Glutamatergic neuron (in vitro differentiated cells): ENCODE data around the gene RSPO1. TPM values are rescaled to one million over a fixed set of nuclear protein-coding genes. Genes with fewer than 3 reads are reported as not detected.

Experiments
- DNase-seq: peaks from one replicate; pipeline ENCODE4 v3.0.0; 2022
- H3K27ac Mint-ChIP-seq: one replicate; pipeline ENCODE4 v1.8.0; 2020; ENCODE audit warnings: mild to moderate bottlenecking, mixed read lengths, inconsistent platforms; ENCODE audit not compliant: unreplicated experiment
- H3K27me3 Mint-ChIP-seq: one replicate; pipeline ENCODE4 v1.8.0; 2020; ENCODE audit warnings: mild to moderate bottlenecking, moderate library complexity, mixed read lengths, inconsistent platforms; ENCODE audit not compliant: unreplicated experiment
- H3K36me3 Mint-ChIP-seq: one replicate; pipeline ENCODE4 v1.8.0; 2020; ENCODE audit warnings: mild to moderate bottlenecking, mixed read lengths, inconsistent platforms; ENCODE audit not compliant: unreplicated experiment
- H3K4me1 Mint-ChIP-seq: one replicate; pipeline ENCODE4 v1.8.0; 2020; ENCODE audit warnings: mild to moderate bottlenecking, low read depth, mixed read lengths, inconsistent platforms; ENCODE audit not compliant: unreplicated experiment
- H3K4me3 Mint-ChIP-seq: one replicate; pipeline ENCODE4 v1.8.0; 2020; ENCODE audit warnings: mild to moderate bottlenecking, mixed read lengths, inconsistent platforms; ENCODE audit not compliant: unreplicated experiment
- H3K9me3 Mint-ChIP-seq: one replicate; pipeline ENCODE4 v1.8.0; 2020; ENCODE audit warnings: mild to moderate bottlenecking, moderate library complexity, mixed read lengths, inconsistent platforms; ENCODE audit not compliant: unreplicated experiment
- CTCF ChIP-seq: fragments of 200-600 bp; sonication (generic); IDR thresholded peaks from one replicate; pipeline ENCODE4 v1.5.0; 2021; ENCODE audit not compliant: partially characterized antibody, unreplicated experiment
- total RNA-seq: library from RNA; stranded (reverse); fragmentation: NEBNext Ultra II Directional; extraction: Animal tissue kit (Norgen Biotek cat#: 25700); gene quantifications from one replicate; pipeline ENCODE4 v1.2.1, GENCODE V29; 2021; ENCODE audit not compliant: unreplicated experiment

RSPO1 gene
- total RNA-seq, 1 donor from 2014 or later: not detected

- no peaks in the 10 kb centered on the region for H3K4me1 Mint-ChIP-seq
- H3K27ac Mint-ChIP-seq: no peak overlapping the region
- H3K4me3 Mint-ChIP-seq: no peak overlapping the region
- H3K9me3 Mint-ChIP-seq: peaks cover 5% of the 10 kb centered on the region
- TF ChIP-seq CTCF: no peak
- no peak for DNase-seq
- H3K27me3 Mint-ChIP-seq: peaks cover 8% of the 10 kb centered on the region
- no peaks in the 10 kb centered on the region for H3K36me3 Mint-ChIP-seq
These were observed 23.1 kb upstream of the RSPO1 start for GRCh38 chr1:37657620-37658412.

- H3K4me1 Mint-ChIP-seq: no peaks in the 10 kb centered on the region
- peaks cover 10% of the 10 kb centered on the region for H3K27me3 Mint-ChIP-seq
- DNase-seq: no peak
- TF ChIP-seq CTCF: no peak
- peaks cover 4% of the 10 kb centered on the region for H3K9me3 Mint-ChIP-seq
- H3K4me3 Mint-ChIP-seq: no peak overlapping the region
- no peaks in the 10 kb centered on the region for H3K36me3 Mint-ChIP-seq
- H3K27ac Mint-ChIP-seq: no peak overlapping the region
These were observed 22.2 kb upstream of the RSPO1 start for GRCh38 chr1:37656881-37657280.

- no peaks in the 10 kb centered on the region for H3K36me3 Mint-ChIP-seq
- DNase-seq: no peak
- no peak overlapping the region for H3K4me3 Mint-ChIP-seq
- peaks cover 2% of the 10 kb centered on the region for H3K9me3 Mint-ChIP-seq
- H3K27ac Mint-ChIP-seq: no peak overlapping the region
- no peaks in the 10 kb centered on the region for H3K4me1 Mint-ChIP-seq
- TF ChIP-seq CTCF: no peak
- H3K27me3 Mint-ChIP-seq: peaks cover 10% of the 10 kb centered on the region
These were observed 21.3 kb upstream of the RSPO1 start for GRCh38 chr1:37656026-37656425.

- no peaks in the 10 kb centered on the region for H3K4me1 Mint-ChIP-seq
- H3K36me3 Mint-ChIP-seq: no peaks in the 10 kb centered on the region
- DNase-seq: no peak
- no peak overlapping the region for H3K27ac Mint-ChIP-seq
- no peak overlapping the region for H3K4me3 Mint-ChIP-seq
- no peak for TF ChIP-seq CTCF
- peaks cover 9% of the 10 kb centered on the region for H3K27me3 Mint-ChIP-seq
- H3K9me3 Mint-ChIP-seq: peaks cover 2% of the 10 kb centered on the region
These were observed 20.6 kb upstream of the RSPO1 start for GRCh38 chr1:37655274-37655673.

- Mint-ChIP-seq H3K4me3 (no peak overlapping the region), H3K36me3 (no peaks in the 10 kb centered on the region), H3K27ac (no peak overlapping the region), H3K9me3 (peaks cover 2% of the 10 kb centered on the region), H3K4me1 (no peaks in the 10 kb centered on the region), H3K27me3 (peaks cover 5% of the 10 kb centered on the region)
- no peak for DNase-seq
- no peak for TF ChIP-seq CTCF
These were observed 19.2 kb upstream of the RSPO1 start for GRCh38 chr1:37653906-37654305.
